Peyer's patch (tissue), 4 donors: Measurements from ENCODE around the gene ZNF787. TPM values are rescaled to one million over a fixed set of nuclear protein-coding genes. Genes with fewer than 3 reads are reported as not detected.

Source experiments
- DNase-seq, 3 donors: peaks; one replicate each; pipeline ENCODE4 v3.0.0-alpha.2; 2017 to 2019
- H3K27ac ChIP-seq, 4 donors: fragments of 200-600 bp; sonication (generic); one replicate each; pipeline ENCODE4 v1.5.1; 2016 to 2019
- H3K27me3 ChIP-seq, 2 donors: fragments of 200-600 bp; sonication (generic); one replicate each; pipeline ENCODE4 v1.5.1; 2019
- H3K36me3 ChIP-seq, 3 donors: fragments of 200-600 bp; sonication (generic); one replicate each; pipeline ENCODE4 v1.5.1; 2016 to 2019
- H3K4me1 ChIP-seq, 4 donors: fragments of 200-600 bp; sonication (generic); one replicate each; pipeline ENCODE4 v1.5.1; 2016 to 2019
- H3K4me3 ChIP-seq, 4 donors: fragments of 200-600 bp; sonication (generic); 1 replicate in 3 of 4; 2 replicates in 1 of 4; pipeline ENCODE4 v1.5.1; 2016 to 2019; ENCODE audit warnings: mild to moderate bottlenecking in 1 of 4
- H3K9me3 ChIP-seq, 4 donors: fragments of 200-600 bp; sonication (generic); one replicate each; pipeline ENCODE4 v1.5.1; 2016 to 2019; ENCODE audit warnings: mild to moderate bottlenecking in 1 of 4
- CTCF ChIP-seq, 6 experiments: fragments of 450-650 bp in 4 of 6; fragments of 200-600 bp in 2 of 6; sonication (generic) in 1 of 6; IDR thresholded peaks; one replicate each; pipeline ENCODE4 v1.5.1; 2017 to 2019; ENCODE audit warnings: antibody characterized with exemption in 6 of 6, mild to moderate bottlenecking in 3 of 6, moderate library complexity in 1 of 6
- POLR2A ChIP-seq, 2 donors: fragments of 450-650 bp; IDR thresholded peaks; one replicate each; pipeline ENCODE4 v1.5.1; 2017; ENCODE audit warnings: antibody characterized with exemption in 2 of 2, mild to moderate bottlenecking in 2 of 2, moderate library complexity in 2 of 2
- total RNA-seq, 4 donors: library from RNA; depleted of rRNA; stranded (reverse); fragments of >200 nt; gene quantifications; one replicate each; pipeline ENCODE4 v1.1.0, GENCODE V29; 2016

ZNF787 gene
- total RNA-seq, 4 donors from 2014 or later = 19.0 to 42.1 (median 26.9) TPM

- TF ChIP-seq CTCF (IDR thresholded peaks at IDR 0.05) (peak; percentile 17 to 65 (median 56)), POLR2A (IDR thresholded peaks at IDR 0.05) (no peak)
- H3K27ac ChIP-seq = peak overlapping the region in 1 of 4 donors; percentile 49
- DNase-seq = peak; percentile 83 to 92 (median 86)
- H3K4me3 ChIP-seq = peak overlapping the region; percentile 24 to 52 (median 47)
- peaks cover 0 to 12% (median 2%) of the 10 kb centered on the region in 4 donors for H3K4me1 ChIP-seq
- H3K27me3 ChIP-seq = no peaks in the 10 kb centered on the region
- H3K36me3 ChIP-seq = no peaks in the 10 kb centered on the region
- H3K9me3 ChIP-seq = no peaks in the 10 kb centered on the region
These were observed 40.3 kb downstream of the ZNF787 start for GRCh38 chr19:56080669-56081401.

- H3K9me3 ChIP-seq = no peaks in the 10 kb centered on the region
- H3K36me3 ChIP-seq = no peaks in the 10 kb centered on the region
- H3K4me1 ChIP-seq = peaks cover 0 to 12% (median 2%) of the 10 kb centered on the region in 4 donors
- no peaks in the 10 kb centered on the region for H3K27me3 ChIP-seq
- no peak overlapping the region for H3K27ac ChIP-seq
- H3K4me3 ChIP-seq = no peak overlapping the region
- no peak for TF ChIP-seq POLR2A (IDR thresholded peaks at IDR 0.05)
- no peak for TF ChIP-seq CTCF (IDR thresholded peaks at IDR 0.05)
- no peak for DNase-seq
These were observed 41.5 kb downstream of the ZNF787 start for GRCh38 chr19:56079609-56080008.

DNA sequence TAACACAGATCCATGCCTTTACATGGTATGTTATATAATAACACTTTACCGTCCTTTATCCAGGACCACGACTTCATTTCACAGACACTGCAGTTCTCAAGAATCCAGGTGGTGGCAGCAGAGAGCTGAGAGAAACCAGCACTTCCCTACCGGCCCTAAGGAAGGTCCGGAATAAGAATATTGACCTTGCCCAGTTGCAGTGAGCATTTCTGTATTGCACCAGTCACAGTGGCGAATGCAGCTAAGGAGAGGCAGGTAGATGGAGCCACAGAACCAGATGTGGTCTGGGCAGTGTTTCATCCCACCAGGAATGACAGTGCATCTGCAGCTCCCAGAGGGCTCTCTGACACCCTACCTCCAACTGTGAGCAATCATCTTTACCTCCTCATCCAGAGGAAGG lies 44.6 kb downstream of the ZNF787 start:
- no peak for TF ChIP-seq POLR2A (IDR thresholded peaks at IDR 0.05)
- peak; percentile 44 to 86 (median 76) for TF ChIP-seq CTCF (IDR thresholded peaks at IDR 0.05)
- peak in 2 of 3 donors; percentile 54 to 80 for DNase-seq
- Histone ChIP-seq H3K27me3 (no peaks in the 10 kb centered on the region), H3K36me3 (no peaks in the 10 kb centered on the region), H3K4me3 (no peak overlapping the region), H3K4me1 (peaks cover 0 to 9% (median 2%) of the 10 kb centered on the region in 4 donors), H3K27ac (no peak overlapping the region), H3K9me3 (no peaks in the 10 kb centered on the region)

DNA sequence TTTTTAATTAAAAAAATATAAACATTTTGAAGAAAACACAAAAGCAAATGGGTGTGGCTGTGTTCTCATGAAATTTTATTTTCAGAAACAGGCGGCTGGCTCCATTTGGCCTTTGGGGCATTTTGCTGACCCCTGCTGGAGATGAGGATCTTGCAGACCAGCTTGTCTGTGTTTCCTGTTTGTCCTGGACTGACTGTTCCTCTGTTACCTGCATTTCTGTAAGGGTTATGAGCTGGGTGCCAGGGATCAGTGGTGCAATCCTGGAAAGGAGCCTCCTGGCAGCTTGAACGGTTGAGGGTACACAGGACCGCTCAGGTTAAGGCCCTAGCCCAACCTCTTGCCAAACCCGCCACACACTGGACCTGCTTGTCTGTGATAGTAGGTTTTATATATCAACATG lies 49.9 kb downstream of the ZNF787 start:
- no peak for TF ChIP-seq POLR2A (IDR thresholded peaks at IDR 0.05)
- peak in 1 of 6 experiments; percentile 5 for TF ChIP-seq CTCF (IDR thresholded peaks at IDR 0.05)
- DNase-seq = no peak
- Histone ChIP-seq H3K9me3 (no peaks in the 10 kb centered on the region), H3K4me3 (no peak overlapping the region), H3K27ac (no peak overlapping the region), H3K4me1 (peaks cover 0 to 6% (median 1%) of the 10 kb centered on the region in 4 donors), H3K36me3 (no peaks in the 10 kb centered on the region), H3K27me3 (no peaks in the 10 kb centered on the region)

GRCh38 chr19:56069642-56070041 lies 51.5 kb downstream of the ZNF787 start:
- Histone ChIP-seq H3K36me3 (no peaks in the 10 kb centered on the region), H3K27me3 (no peaks in the 10 kb centered on the region), H3K4me1 (peaks cover 0 to 9% (median 2%) of the 10 kb centered on the region in 4 donors), H3K27ac (no peak overlapping the region), H3K4me3 (no peak overlapping the region), H3K9me3 (no peaks in the 10 kb centered on the region)
- TF ChIP-seq CTCF (IDR thresholded peaks at IDR 0.05) (no peak), POLR2A (IDR thresholded peaks at IDR 0.05) (no peak)
- DNase-seq = no peak
